ENCODE measurements around the gene TDRD9.

The TDRD9 gene

DNA sequence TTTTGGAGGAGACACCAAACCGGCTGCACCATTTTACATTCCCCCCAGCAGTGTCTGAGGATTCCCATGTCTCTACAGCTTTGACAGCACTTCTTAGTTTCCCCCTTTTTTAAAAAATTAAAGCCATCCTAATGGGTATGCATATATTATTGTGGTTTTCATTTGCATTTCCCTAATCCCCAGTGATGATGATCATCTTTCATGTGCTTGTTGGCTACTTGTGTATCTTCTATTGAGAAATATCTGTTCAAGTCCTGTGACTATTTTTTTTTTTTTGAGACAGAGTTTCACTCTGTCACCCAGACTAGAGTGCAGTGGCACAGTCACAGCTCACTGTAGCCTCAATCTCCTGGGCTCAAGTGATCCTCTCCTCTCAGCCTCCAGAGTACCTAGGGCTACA lies 134.0 kb downstream of the TDRD9 start:
- Histone ChIP-seq H3K36me3 (ENCODE audit: low read depth) (no peaks in the 10 kb centered on the region), H3K27ac (ENCODE audit: poor library complexity, severe bottlenecking) (no peak overlapping the region), H3K9me3 (ENCODE audit: severe bottlenecking) (peaks cover 7% of the 10 kb centered on the region), H3K4me1 (ENCODE audit: insufficient read depth, poor library complexity, severe bottlenecking) (no peaks in the 10 kb centered on the region), H3K4me3 (ENCODE audit: severe bottlenecking) (no peak overlapping the region), H3K27me3 (ENCODE audit: insufficient read depth, poor library complexity, severe bottlenecking) (peaks cover 25% of the 10 kb centered on the region)
- DNase-seq (ENCODE audit: low spot score) (no peak), ATAC-seq (ENCODE audit: low read depth) (no peak)
- TF ChIP-seq, protein P1, sequence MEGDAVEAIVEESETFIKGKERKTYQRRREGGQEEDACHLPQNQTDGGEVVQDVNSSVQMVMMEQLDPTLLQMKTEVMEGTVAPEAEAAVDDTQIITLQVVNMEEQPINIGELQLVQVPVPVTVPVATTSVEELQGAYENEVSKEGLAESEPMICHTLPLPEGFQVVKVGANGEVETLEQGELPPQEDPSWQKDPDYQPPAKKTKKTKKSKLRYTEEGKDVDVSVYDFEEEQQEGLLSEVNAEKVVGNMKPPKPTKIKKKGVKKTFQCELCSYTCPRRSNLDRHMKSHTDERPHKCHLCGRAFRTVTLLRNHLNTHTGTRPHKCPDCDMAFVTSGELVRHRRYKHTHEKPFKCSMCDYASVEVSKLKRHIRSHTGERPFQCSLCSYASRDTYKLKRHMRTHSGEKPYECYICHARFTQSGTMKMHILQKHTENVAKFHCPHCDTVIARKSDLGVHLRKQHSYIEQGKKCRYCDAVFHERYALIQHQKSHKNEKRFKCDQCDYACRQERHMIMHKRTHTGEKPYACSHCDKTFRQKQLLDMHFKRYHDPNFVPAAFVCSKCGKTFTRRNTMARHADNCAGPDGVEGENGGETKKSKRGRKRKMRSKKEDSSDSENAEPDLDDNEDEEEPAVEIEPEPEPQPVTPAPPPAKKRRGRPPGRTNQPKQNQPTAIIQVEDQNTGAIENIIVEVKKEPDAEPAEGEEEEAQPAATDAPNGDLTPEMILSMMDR (IDR thresholded peaks at IDR 0.05; ENCODE audit: poor library complexity, severe bottlenecking), result no peak

GRCh38 chr14:104064003-104064402 lies 135.7 kb downstream of the TDRD9 start:
- no peak for ATAC-seq (ENCODE audit: low read depth)
- TF ChIP-seq, protein P1 (IDR thresholded peaks at IDR 0.05; ENCODE audit: poor library complexity, severe bottlenecking), result no peak

DNA sequence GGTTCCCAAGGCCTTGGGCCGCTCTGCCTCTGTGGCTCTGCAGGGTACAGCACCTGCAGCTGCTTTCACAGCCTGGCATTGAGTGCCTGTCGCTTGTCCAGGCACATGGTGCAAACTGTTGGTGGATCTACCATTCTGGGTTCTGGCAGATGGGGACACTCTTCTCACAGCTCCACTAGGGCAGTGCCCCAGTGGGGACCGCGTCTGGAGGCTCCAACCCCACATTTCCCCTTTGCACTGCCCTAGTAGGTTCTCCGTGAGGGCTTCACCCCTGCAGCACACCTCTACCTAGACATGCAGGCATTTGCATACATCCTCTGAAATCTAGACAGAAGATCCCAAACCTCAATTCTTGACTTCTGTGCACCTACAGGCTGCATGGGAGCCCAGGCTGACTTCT lies 138.0 kb downstream of the TDRD9 start:
- DNase-seq (ENCODE audit: low spot score) (no peak), ATAC-seq (ENCODE audit: low read depth) (no peak)
- Histone ChIP-seq H3K9me3 (ENCODE audit: severe bottlenecking) (peaks cover 7% of the 10 kb centered on the region), H3K4me1 (ENCODE audit: insufficient read depth, poor library complexity, severe bottlenecking) (no peaks in the 10 kb centered on the region), H3K27me3 (ENCODE audit: insufficient read depth, poor library complexity, severe bottlenecking) (peaks cover 12% of the 10 kb centered on the region), H3K4me3 (ENCODE audit: severe bottlenecking) (no peak overlapping the region), H3K27ac (ENCODE audit: poor library complexity, severe bottlenecking) (no peak overlapping the region), H3K36me3 (ENCODE audit: low read depth) (no peaks in the 10 kb centered on the region)
- TF ChIP-seq, protein P1 (IDR thresholded peaks at IDR 0.05; ENCODE audit: poor library complexity, severe bottlenecking), result no peak

More at GRCh38 chr14:104064003-104064402, 135.7 kb downstream of the TDRD9 start:
- Histone ChIP-seq H3K27ac (ENCODE audit: poor library complexity, severe bottlenecking) (no peak overlapping the region), H3K27me3 (ENCODE audit: insufficient read depth, poor library complexity, severe bottlenecking) (peaks cover 17% of the 10 kb centered on the region), H3K4me1 (ENCODE audit: insufficient read depth, poor library complexity, severe bottlenecking) (no peaks in the 10 kb centered on the region), H3K9me3 (ENCODE audit: severe bottlenecking) (peaks cover 7% of the 10 kb centered on the region), H3K36me3 (ENCODE audit: low read depth) (no peaks in the 10 kb centered on the region), H3K4me3 (ENCODE audit: severe bottlenecking) (no peak overlapping the region)
- no peak for DNase-seq (ENCODE audit: low spot score)

DNA sequence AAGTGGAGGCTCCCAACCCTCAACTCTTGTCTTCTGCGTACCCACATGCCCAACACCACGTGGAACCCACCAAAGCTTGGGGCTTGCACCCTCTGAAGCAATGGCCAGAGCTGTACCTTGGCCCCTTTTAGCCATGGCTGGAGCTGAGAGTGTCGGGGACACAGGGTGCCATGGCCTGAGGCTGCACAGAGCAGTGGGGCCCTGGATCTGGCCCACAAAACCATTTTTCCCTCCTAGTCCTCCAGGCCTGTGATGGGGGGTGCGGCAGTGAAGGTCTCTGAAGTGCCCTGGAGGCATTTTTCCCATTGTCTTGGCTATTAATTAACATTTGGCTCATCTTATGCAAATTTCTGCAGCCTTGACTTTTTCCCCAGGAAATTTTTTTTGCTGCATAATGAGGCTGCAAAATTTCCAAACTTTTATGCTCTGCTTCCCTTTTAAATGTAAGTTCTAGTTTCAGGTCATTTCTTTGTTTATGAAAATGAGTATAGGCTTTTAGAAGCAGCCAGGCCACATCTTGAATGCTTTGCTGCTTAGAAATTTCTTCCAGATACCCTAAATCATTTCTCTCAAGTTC lies 138.6 kb downstream of the TDRD9 start:
- Histone ChIP-seq H3K27ac (ENCODE audit: poor library complexity, severe bottlenecking) (no peak overlapping the region), H3K9me3 (ENCODE audit: severe bottlenecking) (peaks cover 7% of the 10 kb centered on the region), H3K4me3 (ENCODE audit: severe bottlenecking) (no peak overlapping the region), H3K27me3 (ENCODE audit: insufficient read depth, poor library complexity, severe bottlenecking) (peaks cover 12% of the 10 kb centered on the region), H3K36me3 (ENCODE audit: low read depth) (no peaks in the 10 kb centered on the region), H3K4me1 (ENCODE audit: insufficient read depth, poor library complexity, severe bottlenecking) (no peaks in the 10 kb centered on the region)
- ATAC-seq (ENCODE audit: low read depth) (no peak), DNase-seq (ENCODE audit: low spot score) (no peak)
- TF ChIP-seq, protein P1 (IDR thresholded peaks at IDR 0.05; ENCODE audit: poor library complexity, severe bottlenecking), result no peak

- Histone ChIP-seq H3K27ac (ENCODE audit: poor library complexity, severe bottlenecking) (no peak overlapping the region), H3K27me3 (ENCODE audit: insufficient read depth, poor library complexity, severe bottlenecking) (peaks cover 10% of the 10 kb centered on the region), H3K4me1 (ENCODE audit: insufficient read depth, poor library complexity, severe bottlenecking) (no peaks in the 10 kb centered on the region), H3K9me3 (ENCODE audit: severe bottlenecking) (peaks cover 10% of the 10 kb centered on the region), H3K36me3 (ENCODE audit: low read depth) (no peaks in the 10 kb centered on the region), H3K4me3 (ENCODE audit: severe bottlenecking) (no peak overlapping the region)
- no peak for ATAC-seq (ENCODE audit: low read depth)
- DNase-seq (ENCODE audit: low spot score), result no peak
- TF ChIP-seq, protein P1 (IDR thresholded peaks at IDR 0.05; ENCODE audit: poor library complexity, severe bottlenecking), result no peak
These were observed 141.3 kb downstream of the TDRD9 start for GRCh38 chr14:104069541-104069940.

Data from RWPE2 (cell line).